HCT116 (cell line): ENCODE results near the gene CDKAL1. TPM values are rescaled to one million over a fixed set of nuclear protein-coding genes. Genes with fewer than 3 reads are reported as not detected.

Experiments used
- ATAC-seq: fragments of 200-7000 bp; cut with Tn5 transposase; 2 replicates; pipeline ENCODE4 v1.9.1; 2020; ENCODE audit warnings: mild to moderate bottlenecking, moderate library complexity
- BruUV-seq: library from RNA; stranded (reverse); fragments of 400-500 nt; replicated peaks from 2 replicates; lab custom pipeline; 2021; lab: Mats Ljungman, UMichigan
- CTCF ChIA-PET: fragments of 300-600 bp; sonication (Branson Sonifier 250); formaldehyde crosslinking; loops from one replicate; lab custom pipeline; 2021; ENCODE audit warnings: antibody characterized with exemption; lab: Charles Lee
- POLR2A ChIA-PET: fragments of 300-600, 350-600 bp; sonication (Branson Sonifier 250); formaldehyde crosslinking; loops from one replicate; lab custom pipeline; 2021; ENCODE audit warnings: antibody characterized with exemption; lab: Charles Lee
- RAD21 ChIA-PET, 2 experiments: fragments of 300-600 bp; sonication (Branson Sonifier 250); formaldehyde crosslinking; loops; one replicate each; lab custom pipeline; 2023; ENCODE audit warnings: low total read pairs in 2 of 2; ENCODE audit not compliant: uncharacterized antibody in 2 of 2, unreplicated experiment in 2 of 2, low non-redundant PET in 1 of 2; lab: Charles Lee
- DNase-seq: peaks from one replicate; pipeline ENCODE4 v3.0.0-alpha.2; 2010; ENCODE audit warnings: low read depth, low spot score
- H2AFZ ChIP-seq: fragments of 200-600 bp; shearing (Covaris generic), sonication (generic); 2 replicates; pipeline ENCODE4 v1.6.1; 2017; ENCODE audit warnings: low read depth, mixed run types, mixed read lengths, antibody characterized with exemption, low read length; ENCODE audit not compliant: poor library complexity, severe bottlenecking
- H3K27ac ChIP-seq: 2 replicates; pipeline ENCODE4 v1.5.1; 2012; ENCODE audit warnings: low read depth, low read length
- H3K27me3 ChIP-seq: fragments of 200-600 bp; sonication (generic); 2 replicates; pipeline ENCODE4 v1.6.1; 2016; ENCODE audit warnings: mixed run types, low read length, mixed read lengths; ENCODE audit not compliant: insufficient read depth
- H3K36me3 ChIP-seq, 2 experiments: fragments of 200-500 bp in 1 of 2; fragments of 200-600 bp in 1 of 2; sonication (Bioruptor generic) in 1 of 2; sonication (generic) in 1 of 2; 2 replicates each; pipeline versions ENCODE4 v1.5.1 to v1.6.1; 2014 to 2016; ENCODE audit warnings: low read length in 2 of 2, inconsistent platforms in 1 of 2, mixed read lengths in 1 of 2, mixed run types in 1 of 2; ENCODE audit not compliant: insufficient read depth in 2 of 2, control insufficient read depth in 1 of 2
- H3K4me1 ChIP-seq, 2 experiments: fragments of 200-600 bp in 1 of 2; sonication (generic) in 1 of 2; 2 replicates each; pipeline versions ENCODE4 v1.5.1 to v1.6.1; 2012 to 2017; ENCODE audit warnings: low read length in 2 of 2, inconsistent platforms in 1 of 2, mild to moderate bottlenecking in 1 of 2, mixed read lengths in 1 of 2, mixed run types in 1 of 2, moderate library complexity in 1 of 2; ENCODE audit not compliant: insufficient read depth in 2 of 2, control insufficient read depth in 1 of 2
- H3K4me2 ChIP-seq: fragments of 200-600 bp; sonication (generic); 2 replicates; pipeline ENCODE4 v1.6.1; 2017; ENCODE audit warnings: mixed run types, low read length, mixed read lengths
- H3K4me3 ChIP-seq, 2 experiments: fragments of 200-600 bp in 1 of 2; sonication (generic) in 1 of 2; replicated peaks in 1 of 2; 2 replicates each; pipeline ENCODE4 v1.5.1; 2011 to 2016; ENCODE audit warnings: low read length in 2 of 2, control low read depth in 1 of 2, low read depth in 1 of 2, mild to moderate bottlenecking in 1 of 2, mixed read lengths in 1 of 2, mixed run types in 1 of 2
- H3K79me2 ChIP-seq: fragments of 200-600 bp; sonication (generic); 2 replicates; pipeline ENCODE4 v1.6.1; 2017; ENCODE audit warnings: mild to moderate bottlenecking, mixed run types, low read length, moderate library complexity, mixed read lengths; ENCODE audit not compliant: insufficient read depth
- H3K9ac ChIP-seq: fragments of 200-600 bp; sonication (generic); 2 replicates; pipeline ENCODE4 v1.6.1; 2016; ENCODE audit warnings: low read length, mixed read lengths
- H3K9me2 ChIP-seq: fragments of 200-600 bp; sonication (generic), shearing (Covaris generic); 2 replicates; pipeline ENCODE4 v1.6.1; 2017; ENCODE audit warnings: mixed run types, mild to moderate bottlenecking, moderate library complexity; ENCODE audit not compliant: insufficient read depth
- H3K9me3 ChIP-seq, 2 experiments: fragments of 200-500 bp in 1 of 2; fragments of 200-600 bp in 1 of 2; sonication (Bioruptor generic) in 1 of 2; sonication (generic) in 1 of 2; 2 replicates each; pipeline ENCODE4 v1.6.1; 2014 to 2017; ENCODE audit warnings: low read length in 2 of 2, mixed read lengths in 2 of 2, inconsistent platforms in 1 of 2, low read depth in 1 of 2, mild to moderate bottlenecking in 1 of 2, mixed run types in 1 of 2, moderate library complexity in 1 of 2; ENCODE audit not compliant: control insufficient read depth in 1 of 2, insufficient read depth in 1 of 2
- H4K20me1 ChIP-seq: fragments of 200-600 bp; sonication (generic), shearing (Covaris generic); 2 replicates; pipeline ENCODE4 v1.6.1; 2017; ENCODE audit warnings: mixed run types, mild to moderate bottlenecking, moderate library complexity; ENCODE audit not compliant: insufficient read depth
- ATF3 ChIP-seq: IDR thresholded peaks from 2 replicates; pipeline ENCODE4 v1.6.1; 2012
- CBX3 ChIP-seq: IDR thresholded peaks from 2 replicates; pipeline ENCODE4 v1.6.1; 2012; ENCODE audit warnings: low read depth
- CTCF ChIP-seq, 3 experiments: fragments of 200-600 bp in 1 of 3; sonication (generic) in 1 of 3; IDR thresholded peaks in 2 of 3; conservative IDR thresholded peaks in 1 of 3; 2 replicates each; pipeline ENCODE4 v1.5.1; 2012 to 2017; ENCODE audit warnings: low read depth in 2 of 3, low read length in 2 of 3, antibody characterized with exemption in 1 of 3, borderline replicate concordance in 1 of 3, control low read depth in 1 of 3, mild to moderate bottlenecking in 1 of 3, mixed read lengths in 1 of 3, mixed run types in 1 of 3, moderate library complexity in 1 of 3; ENCODE audit not compliant: insufficient read depth in 1 of 3
- EGR1 ChIP-seq: IDR thresholded peaks from 2 replicates; pipeline ENCODE4 v1.6.1; 2012; ENCODE audit warnings: low read depth
- EZH2 ChIP-seq: fragments of 200-600 bp; sonication (generic); IDR thresholded peaks from 2 replicates; pipeline ENCODE4 v1.6.1; 2017; ENCODE audit warnings: antibody characterized with exemption, mixed run types
- EZH2phosphoT487 ChIP-seq: fragments of 200-600 bp; IDR thresholded peaks from 2 replicates; pipeline ENCODE4 v1.6.1; 2018; ENCODE audit warnings: antibody characterized with exemption, borderline replicate concordance
- POLR2AphosphoS5 ChIP-seq: IDR thresholded peaks from 2 replicates; pipeline ENCODE4 v1.6.1; 2011; ENCODE audit warnings: mild to moderate bottlenecking, low read depth, low read length, moderate library complexity
- SRF ChIP-seq: IDR thresholded peaks from 2 replicates; pipeline ENCODE4 v1.6.1; 2012; ENCODE audit warnings: low read depth
- YY1 ChIP-seq: IDR thresholded peaks from 2 replicates; pipeline ENCODE4 v1.6.1; 2011; ENCODE audit warnings: low read length, low read depth, moderate library complexity, mild to moderate bottlenecking; ENCODE audit not compliant: insufficient replicate concordance; ENCODE audit errors: extremely low read depth
- ZFX ChIP-seq: fragments of 450-650 bp; IDR thresholded peaks from 2 replicates; pipeline ENCODE4 v1.6.1; 2017
- intact Hi-C: fragments of 100-400 bp; cut with micrococcal nuclease; formaldehyde crosslinking; loops from 2 replicates; pipeline ENCODE4 v1.10.0; 2022
- total RNA-seq: library from RNA; stranded (reverse); gene quantifications from one replicate; pipeline ENCODE4 v1.2.1, GENCODE V29; 2021; ENCODE audit not compliant: unreplicated experiment

CDKAL1 gene
- total RNA-seq, 1 experiment from 2014 or later = 14.9 TPM

GRCh38 chr6:20800653-20801052 is 266.4 kb downstream of the CDKAL1 start:
- Histone ChIP-seq H3K27me3 (no peaks in the 10 kb centered on the region), H4K20me1 (0 out of 2 replicates have a peak, but pooled peaks cover 3% of the 10 kb centered on the region), H3K9ac (no peak overlapping the region), H3K27ac (no peak overlapping the region), H3K9me2 (no peaks in the 10 kb centered on the region), H3K4me3 (no peak overlapping the region), H3K9me3 (no peaks in the 10 kb centered on the region), H3K79me2 (no peaks in the 10 kb centered on the region), H3K4me1 (peaks cover 0 to 5% of the 10 kb centered on the region in 2 experiments; a peak in 1 of 4 replicates), H3K36me3 (no peaks in the 10 kb centered on the region), H3K4me2 (no peak overlapping the region), H2AFZ (no peak overlapping the region)
- ATAC-seq (no peak), DNase-seq (no peak)
- CTCF ChIA-PET = interaction anchor here (0.8 kb wide), 1 partner anchor 27 kb away, joined by 3 read pairs; no protein-coding TSS in a partner anchor
- POLR2A ChIA-PET = no interaction called here
- BruUV-seq = no TSS peak
- intact Hi-C loops = no loop called here
- RAD21 ChIA-PET = no interaction called here
- TF ChIP-seq EZH2phosphoT487 (no peak), SRF (no peak), POLR2AphosphoS5 (no peak), CTCF (IDR thresholded peaks at IDR 0.05 in 2 of 3, conservative IDR thresholded peaks at IDR 0.05 in 1 of 3; ENCODE audit: borderline replicate concordance in 1 of 3, insufficient read depth in 1 of 3, low read depth in 2 of 3, low read length in 2 of 3) (no peak), ZFX (no peak), ATF3 (no peak), CBX3 (no peak), EGR1 (no peak), YY1 (no peak), EZH2 (no peak)
